Tibial nerve (tissue), 4 donors: ENCODE measurements around the gene RFC2. TPM values are rescaled to one million over a fixed set of nuclear protein-coding genes. Genes with fewer than 3 reads are reported as not detected.
"Not testable (repeated sequence)": the region's sequence is repeated elsewhere in the genome, so short reads cannot be mapped to it uniquely, and the experiment has no call there.

Source experiments
- DNase-seq, 2 donors: peaks; one replicate each; pipeline ENCODE4 v3.0.0-alpha.2; 2019; ENCODE audit warnings: low spot score in 2 of 2
- H3K27ac ChIP-seq, 4 donors: fragments of 200-600 bp; sonication (generic) in 3 of 4; one replicate each; pipeline ENCODE4 v1.5.1; 2017 to 2019; ENCODE audit warnings: mild to moderate bottlenecking in 1 of 4
- H3K27me3 ChIP-seq, 2 donors: fragments of 200-600 bp; sonication (generic) in 1 of 2; one replicate each; pipeline versions ENCODE4 v1.5.1 to v1.6.0; 2017 to 2019
- H3K36me3 ChIP-seq, 3 donors: fragments of 200-600 bp; sonication (generic); one replicate each; pipeline ENCODE4 v1.5.1; 2018 to 2019
- H3K4me1 ChIP-seq, 4 donors: fragments of 200-600 bp; sonication (generic) in 3 of 4; one replicate each; pipeline ENCODE4 v1.5.1; 2017 to 2019
- H3K4me3 ChIP-seq, 4 donors: fragments of 200-600 bp; sonication (generic) in 3 of 4; one replicate each; pipeline ENCODE4 v1.5.1; 2017 to 2019; ENCODE audit warnings: mild to moderate bottlenecking in 1 of 4, moderate library complexity in 1 of 4
- H3K9me3 ChIP-seq, 4 donors: fragments of 200-600 bp; sonication (generic) in 3 of 4; one replicate each; pipeline ENCODE4 v1.5.1; 2017 to 2019
- EP300 ChIP-seq, 2 donors: sonication (generic); formaldehyde crosslinking; IDR thresholded peaks; one replicate each; pipeline ENCODE4 v1.6.1; 2017; ENCODE audit warnings: antibody characterized with exemption in 2 of 2, mild to moderate bottlenecking in 1 of 2
- POLR2A ChIP-seq, 2 donors: fragments of 450-650 bp; IDR thresholded peaks; one replicate each; pipeline ENCODE4 v1.6.1; 2017; ENCODE audit warnings: antibody characterized with exemption in 2 of 2, mild to moderate bottlenecking in 2 of 2, moderate library complexity in 2 of 2
- WGBS, 2 donors: methylation state at CpG; one replicate each; pipeline ENCODE4 v1.1.5; 2018; 5-methylcytosine and 5-hydroxymethylcytosine counted together
- total RNA-seq, 4 donors: library from RNA; depleted of rRNA; stranded (reverse); fragments of >200 nt; gene quantifications; one replicate each; pipeline ENCODE4 v1.1.0, GENCODE V29; 2016
- TF ChIP-seq, protein P1 (sequence below), 5 experiments: fragments of 200-600 bp in 3 of 5; fragments of 450-650 bp in 2 of 5; sonication (generic) in 3 of 5; IDR thresholded peaks; one replicate each; pipeline ENCODE4 v1.5.1; 2016 to 2019; ENCODE audit warnings: antibody characterized with exemption in 5 of 5, mild to moderate bottlenecking in 3 of 5, moderate library complexity in 2 of 5

RFC2 gene
- total RNA-seq, 4 donors from 2014 or later, result 8.4 to 25.1 (median 14.1) TPM

- no peaks in the 10 kb centered on the region for H3K27me3 ChIP-seq
These were observed 4.4 kb upstream of the RFC2 start for GRCh38 chr7:74258639-74259038.

GRCh38 chr7:74256491-74257408, 2.6 kb upstream of the RFC2 start:
- no peaks in the 10 kb centered on the region for H3K27me3 ChIP-seq
- no peaks in the 10 kb centered on the region for H3K36me3 ChIP-seq
- no peak overlapping the region for H3K4me3 ChIP-seq
- TF ChIP-seq EP300 (IDR thresholded peaks at IDR 0.05), result peak in 1 of 2 donors; percentile 6
- TF ChIP-seq, protein P1, sequence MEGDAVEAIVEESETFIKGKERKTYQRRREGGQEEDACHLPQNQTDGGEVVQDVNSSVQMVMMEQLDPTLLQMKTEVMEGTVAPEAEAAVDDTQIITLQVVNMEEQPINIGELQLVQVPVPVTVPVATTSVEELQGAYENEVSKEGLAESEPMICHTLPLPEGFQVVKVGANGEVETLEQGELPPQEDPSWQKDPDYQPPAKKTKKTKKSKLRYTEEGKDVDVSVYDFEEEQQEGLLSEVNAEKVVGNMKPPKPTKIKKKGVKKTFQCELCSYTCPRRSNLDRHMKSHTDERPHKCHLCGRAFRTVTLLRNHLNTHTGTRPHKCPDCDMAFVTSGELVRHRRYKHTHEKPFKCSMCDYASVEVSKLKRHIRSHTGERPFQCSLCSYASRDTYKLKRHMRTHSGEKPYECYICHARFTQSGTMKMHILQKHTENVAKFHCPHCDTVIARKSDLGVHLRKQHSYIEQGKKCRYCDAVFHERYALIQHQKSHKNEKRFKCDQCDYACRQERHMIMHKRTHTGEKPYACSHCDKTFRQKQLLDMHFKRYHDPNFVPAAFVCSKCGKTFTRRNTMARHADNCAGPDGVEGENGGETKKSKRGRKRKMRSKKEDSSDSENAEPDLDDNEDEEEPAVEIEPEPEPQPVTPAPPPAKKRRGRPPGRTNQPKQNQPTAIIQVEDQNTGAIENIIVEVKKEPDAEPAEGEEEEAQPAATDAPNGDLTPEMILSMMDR (IDR thresholded peaks at IDR 0.05), result no peak
- H3K27ac ChIP-seq, result peak overlapping the region in 3 of 4 donors; percentile 9 to 97 (median 91)
- peak in 1 of 2 donors; percentile 61 for DNase-seq
- peaks cover 5 to 38% (median 12%) of the 10 kb centered on the region in 4 donors for H3K4me1 ChIP-seq
- 72 to 78% methylated on average over 12 of the region's 12 CpGs for WGBS, 2 donors
- no peaks in the 10 kb centered on the region for H3K9me3 ChIP-seq

More at GRCh38 chr7:74258639-74259038, 4.4 kb upstream of the RFC2 start:
- DNase-seq, result no peak
- H3K36me3 ChIP-seq, result no peaks in the 10 kb centered on the region
- H3K9me3 ChIP-seq, result no peaks in the 10 kb centered on the region
- no peak overlapping the region for H3K4me3 ChIP-seq
- WGBS, 2 donors, result 78 to 82% methylated on average over 9 of the region's 9 CpGs
- peaks cover 0 to 26% (median 9%) of the 10 kb centered on the region in 4 donors for H3K4me1 ChIP-seq
- TF ChIP-seq POLR2A (IDR thresholded peaks at IDR 0.05) (no peak), EP300 (IDR thresholded peaks at IDR 0.05) (no peak)
- TF ChIP-seq, protein P1 (IDR thresholded peaks at IDR 0.05), result no peak
- H3K27ac ChIP-seq, result no peak overlapping the region

DNA sequence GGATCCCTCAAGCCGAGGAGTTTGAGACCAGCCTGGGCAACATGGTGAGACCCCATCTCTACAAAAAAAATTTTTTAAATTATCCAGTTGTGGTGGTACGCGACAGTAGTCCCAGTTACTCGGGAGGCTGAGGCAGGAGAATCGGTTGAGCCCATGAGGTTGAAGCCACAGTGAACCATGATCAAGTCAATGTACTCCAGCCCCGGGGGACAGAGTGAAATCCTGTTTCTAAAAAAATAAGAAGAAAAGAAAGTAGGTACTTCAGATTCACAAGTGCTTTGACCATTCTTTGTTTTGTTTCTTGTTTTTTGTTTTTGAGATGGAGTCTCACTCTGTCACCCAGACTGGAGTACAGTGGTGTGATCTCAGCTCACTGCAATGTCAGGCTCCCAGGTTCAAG, 1.3 kb upstream of the RFC2 start:
- H3K27me3 ChIP-seq, DNase-seq, H3K9me3 ChIP-seq: not testable (repeated sequence)
- Histone ChIP-seq H3K4me3 (peak overlapping the region in 1 of 4 donors; percentile 80), H3K36me3 (peaks cover 0 to 11% (median 1%) of the 10 kb centered on the region in 3 donors), H3K4me1 (peaks cover 5 to 38% (median 12%) of the 10 kb centered on the region in 4 donors), H3K27ac (peak overlapping the region in 3 of 4 donors; percentile 91 to 97 (median 91))
- WGBS, 2 donors, result 89% methylated on average over 6 of the region's 6 CpGs

GRCh38 chr7:74254858-74255379, 720 bp upstream of the RFC2 start:
- H3K4me1 ChIP-seq, result peaks cover 5 to 38% (median 12%) of the 10 kb centered on the region in 4 donors
- 16 to 24% methylated on average over 20 of the region's 20 CpGs for WGBS, 2 donors
- H3K27me3 ChIP-seq, result no peaks in the 10 kb centered on the region
- H3K9me3 ChIP-seq, result no peaks in the 10 kb centered on the region
- TF ChIP-seq POLR2A (IDR thresholded peaks at IDR 0.05) (no peak), EP300 (IDR thresholded peaks at IDR 0.05) (no peak)
- TF ChIP-seq, protein P1 (IDR thresholded peaks at IDR 0.05), result no peak
- DNase-seq, result no peak
- peak overlapping the region; percentile 61 to 80 (median 74) for H3K4me3 ChIP-seq
- peak overlapping the region; percentile 84 to 97 (median 91) for H3K27ac ChIP-seq
- peaks cover 0 to 16% (median 5%) of the 10 kb centered on the region in 3 donors for H3K36me3 ChIP-seq

DNA sequence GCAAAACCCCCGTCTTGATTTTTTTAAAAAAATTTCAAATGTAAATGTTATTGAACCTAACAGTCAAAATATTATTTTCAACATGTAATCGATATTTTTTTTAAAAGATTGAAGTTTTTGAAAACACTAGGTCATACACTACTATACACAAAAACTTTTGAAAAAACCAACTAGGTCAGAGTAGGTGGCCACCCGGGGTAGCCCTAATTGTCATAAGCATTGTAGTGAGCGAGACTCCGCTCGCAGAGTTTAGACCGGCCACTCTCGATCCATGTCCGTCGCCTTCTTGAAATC, 417 bp downstream of the RFC2 start:
- WGBS, 2 donors, result 0 to 1% methylated on average over 10 of the region's 10 CpGs
- H3K4me1 ChIP-seq, result peaks cover 5 to 38% (median 12%) of the 10 kb centered on the region in 4 donors
- H3K27ac ChIP-seq, result peak overlapping the region; percentile 84 to 97 (median 91)
- H3K4me3 ChIP-seq, result peak overlapping the region; percentile 61 to 80 (median 74)
- H3K9me3 ChIP-seq, result no peaks in the 10 kb centered on the region
- no peaks in the 10 kb centered on the region for H3K27me3 ChIP-seq
- peaks cover 0 to 28% (median 12%) of the 10 kb centered on the region in 3 donors for H3K36me3 ChIP-seq
- TF ChIP-seq, protein P1 (IDR thresholded peaks at IDR 0.05), result no peak
- TF ChIP-seq EP300 (IDR thresholded peaks at IDR 0.05) (no peak), POLR2A (IDR thresholded peaks at IDR 0.05) (no peak)
- DNase-seq, result no peak
